Measurements from ENCODE around the gene ZNF511.

DNA sequence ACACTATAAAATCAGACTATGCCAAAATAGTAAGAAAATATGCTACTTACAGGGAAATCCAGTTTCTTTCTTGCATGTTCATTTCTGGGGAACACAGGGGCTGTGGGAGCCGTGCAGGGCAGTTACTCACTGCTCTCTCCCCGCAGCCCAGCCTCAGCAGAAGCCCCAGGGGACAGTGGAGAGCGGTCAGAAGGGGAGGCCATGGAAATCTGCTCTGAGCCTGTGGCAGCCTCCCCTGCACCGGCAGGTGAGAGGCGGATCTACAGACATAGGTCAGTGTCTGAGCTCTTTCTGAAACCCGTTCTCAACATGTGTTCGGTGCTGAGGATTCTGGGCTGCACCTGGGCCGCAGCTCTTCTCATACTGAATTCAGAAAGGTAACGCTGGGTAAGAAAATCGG lies 2.9 kb downstream of the ZNF511 start:
- no peak for TF ChIP-seq POLR2A (IDR thresholded peaks at IDR 0.05)
- TF ChIP-seq, protein P1, sequence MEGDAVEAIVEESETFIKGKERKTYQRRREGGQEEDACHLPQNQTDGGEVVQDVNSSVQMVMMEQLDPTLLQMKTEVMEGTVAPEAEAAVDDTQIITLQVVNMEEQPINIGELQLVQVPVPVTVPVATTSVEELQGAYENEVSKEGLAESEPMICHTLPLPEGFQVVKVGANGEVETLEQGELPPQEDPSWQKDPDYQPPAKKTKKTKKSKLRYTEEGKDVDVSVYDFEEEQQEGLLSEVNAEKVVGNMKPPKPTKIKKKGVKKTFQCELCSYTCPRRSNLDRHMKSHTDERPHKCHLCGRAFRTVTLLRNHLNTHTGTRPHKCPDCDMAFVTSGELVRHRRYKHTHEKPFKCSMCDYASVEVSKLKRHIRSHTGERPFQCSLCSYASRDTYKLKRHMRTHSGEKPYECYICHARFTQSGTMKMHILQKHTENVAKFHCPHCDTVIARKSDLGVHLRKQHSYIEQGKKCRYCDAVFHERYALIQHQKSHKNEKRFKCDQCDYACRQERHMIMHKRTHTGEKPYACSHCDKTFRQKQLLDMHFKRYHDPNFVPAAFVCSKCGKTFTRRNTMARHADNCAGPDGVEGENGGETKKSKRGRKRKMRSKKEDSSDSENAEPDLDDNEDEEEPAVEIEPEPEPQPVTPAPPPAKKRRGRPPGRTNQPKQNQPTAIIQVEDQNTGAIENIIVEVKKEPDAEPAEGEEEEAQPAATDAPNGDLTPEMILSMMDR (IDR thresholded peaks at IDR 0.05): no peak
